ENCODE results near the gene CLVS2.

DNA sequence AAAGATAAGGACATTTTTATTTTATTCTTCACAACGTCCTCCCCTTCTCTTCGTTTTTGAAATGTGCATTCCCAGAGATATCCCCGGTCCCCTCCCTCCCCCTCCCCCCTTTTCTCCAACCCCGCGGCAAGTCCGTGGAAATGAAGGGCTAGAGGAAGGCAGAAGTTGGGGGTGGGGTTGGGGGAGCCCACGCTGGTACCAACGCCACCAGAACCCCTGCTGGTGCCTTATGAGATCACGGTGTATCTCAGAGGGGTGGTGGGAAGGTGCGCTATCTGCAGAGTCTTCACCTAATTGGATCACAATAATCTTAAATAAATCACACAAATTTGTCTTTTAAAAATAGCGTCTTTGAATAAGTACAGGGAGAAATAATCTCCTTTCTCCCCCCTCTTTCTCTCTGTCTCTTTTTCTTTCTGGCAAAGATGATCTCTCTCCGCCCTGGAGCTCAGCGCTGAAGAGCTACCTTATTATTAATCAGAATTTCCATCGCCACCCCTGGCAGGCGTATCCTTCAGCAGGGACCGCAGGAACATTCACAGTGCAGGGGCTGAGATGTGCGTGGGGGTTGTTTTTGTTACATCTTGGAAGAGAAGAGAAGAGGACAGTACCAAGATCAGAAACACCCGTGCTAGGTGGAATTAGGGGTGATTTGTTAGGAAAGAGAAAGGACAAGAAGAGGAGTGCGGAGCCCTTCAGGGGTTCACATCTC is 915 bp downstream of the CLVS2 start:
- TF ChIP-seq, protein P1, sequence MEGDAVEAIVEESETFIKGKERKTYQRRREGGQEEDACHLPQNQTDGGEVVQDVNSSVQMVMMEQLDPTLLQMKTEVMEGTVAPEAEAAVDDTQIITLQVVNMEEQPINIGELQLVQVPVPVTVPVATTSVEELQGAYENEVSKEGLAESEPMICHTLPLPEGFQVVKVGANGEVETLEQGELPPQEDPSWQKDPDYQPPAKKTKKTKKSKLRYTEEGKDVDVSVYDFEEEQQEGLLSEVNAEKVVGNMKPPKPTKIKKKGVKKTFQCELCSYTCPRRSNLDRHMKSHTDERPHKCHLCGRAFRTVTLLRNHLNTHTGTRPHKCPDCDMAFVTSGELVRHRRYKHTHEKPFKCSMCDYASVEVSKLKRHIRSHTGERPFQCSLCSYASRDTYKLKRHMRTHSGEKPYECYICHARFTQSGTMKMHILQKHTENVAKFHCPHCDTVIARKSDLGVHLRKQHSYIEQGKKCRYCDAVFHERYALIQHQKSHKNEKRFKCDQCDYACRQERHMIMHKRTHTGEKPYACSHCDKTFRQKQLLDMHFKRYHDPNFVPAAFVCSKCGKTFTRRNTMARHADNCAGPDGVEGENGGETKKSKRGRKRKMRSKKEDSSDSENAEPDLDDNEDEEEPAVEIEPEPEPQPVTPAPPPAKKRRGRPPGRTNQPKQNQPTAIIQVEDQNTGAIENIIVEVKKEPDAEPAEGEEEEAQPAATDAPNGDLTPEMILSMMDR (conservative IDR thresholded peaks at IDR 0.05 in 1 of 2, IDR thresholded peaks at IDR 0.05 in 1 of 2; ENCODE audit: low read depth in 1 of 2, low read length in 2 of 2), result no peak
- TF ChIP-seq EZH2 (IDR thresholded peaks at IDR 0.05; ENCODE audit: low read length, missing control alignments), result no peak
